NCI-H526 (cell line): ENCODE data around the gene SMIM11.
"Not testable (repeated sequence)": the region's sequence is repeated elsewhere in the genome, so short reads cannot be mapped to it uniquely, and the experiment has no call there.

Experiments used
- DNase-seq, 2 experiments: peaks; one replicate each; lab custom pipeline; 2025; lab: John Stamatoyannopoulos, UW

The SMIM11 gene

DNA sequence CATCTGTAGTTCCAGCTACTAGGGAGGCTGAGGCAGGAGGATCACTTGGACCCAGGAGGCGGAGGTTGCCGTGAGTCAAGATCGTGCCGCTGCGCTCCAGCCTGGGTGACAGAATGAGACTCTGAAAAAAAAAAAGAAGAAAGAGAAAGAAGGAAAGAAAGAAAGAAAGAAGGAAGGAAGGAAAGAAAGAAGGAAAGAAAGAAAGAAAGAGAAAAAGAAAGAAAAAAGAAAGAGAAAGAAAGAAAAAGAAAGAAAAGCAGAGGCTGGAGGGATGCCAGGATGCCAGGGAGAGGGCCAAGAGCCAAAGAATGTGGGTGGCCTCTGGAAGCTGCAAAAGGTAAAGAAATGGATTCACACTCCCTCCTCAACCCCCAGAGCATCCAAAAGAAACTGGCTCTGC lies 19.7 kb upstream of the SMIM11 start:
- no peak for DNase-seq

DNA sequence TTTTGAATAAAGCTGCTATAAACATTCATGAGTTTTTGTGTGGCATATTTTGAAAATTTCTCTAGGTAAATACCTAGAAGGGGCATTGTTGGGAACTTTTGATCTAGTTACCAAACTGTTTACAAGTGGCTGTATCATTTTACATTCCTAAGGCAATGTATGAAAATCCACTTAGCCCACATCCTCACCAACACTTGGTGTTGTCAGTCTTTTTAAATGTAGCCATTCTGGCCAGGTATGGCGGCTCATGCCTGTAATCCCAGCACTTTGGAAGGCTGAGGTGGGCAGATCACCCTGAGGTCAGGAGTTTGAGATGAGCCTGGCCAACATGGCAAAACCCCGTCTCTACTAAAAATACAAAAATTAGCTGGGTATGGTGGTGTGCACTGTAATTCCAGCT lies 17.4 kb upstream of the SMIM11 start:
- no peak for DNase-seq

DNA sequence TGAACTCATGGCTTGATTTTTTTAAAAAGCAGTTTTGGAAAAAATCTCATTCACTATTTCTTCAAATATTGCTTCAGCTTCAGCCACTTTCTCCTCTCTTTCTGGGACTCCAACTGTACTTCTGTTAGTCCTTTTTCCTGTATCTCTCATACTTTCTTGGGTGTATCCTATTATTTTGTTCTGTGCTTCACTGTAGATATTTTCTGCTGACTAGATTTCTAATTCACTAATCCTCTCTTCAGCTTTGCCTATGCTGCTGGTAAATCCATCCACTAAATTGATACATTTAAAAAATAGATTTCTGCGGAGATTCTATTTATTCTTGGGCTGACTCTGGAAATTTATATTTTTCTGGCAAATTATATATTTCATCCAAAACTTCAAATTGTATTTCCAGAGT lies 16.4 kb upstream of the SMIM11 start:
- no peak for DNase-seq

DNA sequence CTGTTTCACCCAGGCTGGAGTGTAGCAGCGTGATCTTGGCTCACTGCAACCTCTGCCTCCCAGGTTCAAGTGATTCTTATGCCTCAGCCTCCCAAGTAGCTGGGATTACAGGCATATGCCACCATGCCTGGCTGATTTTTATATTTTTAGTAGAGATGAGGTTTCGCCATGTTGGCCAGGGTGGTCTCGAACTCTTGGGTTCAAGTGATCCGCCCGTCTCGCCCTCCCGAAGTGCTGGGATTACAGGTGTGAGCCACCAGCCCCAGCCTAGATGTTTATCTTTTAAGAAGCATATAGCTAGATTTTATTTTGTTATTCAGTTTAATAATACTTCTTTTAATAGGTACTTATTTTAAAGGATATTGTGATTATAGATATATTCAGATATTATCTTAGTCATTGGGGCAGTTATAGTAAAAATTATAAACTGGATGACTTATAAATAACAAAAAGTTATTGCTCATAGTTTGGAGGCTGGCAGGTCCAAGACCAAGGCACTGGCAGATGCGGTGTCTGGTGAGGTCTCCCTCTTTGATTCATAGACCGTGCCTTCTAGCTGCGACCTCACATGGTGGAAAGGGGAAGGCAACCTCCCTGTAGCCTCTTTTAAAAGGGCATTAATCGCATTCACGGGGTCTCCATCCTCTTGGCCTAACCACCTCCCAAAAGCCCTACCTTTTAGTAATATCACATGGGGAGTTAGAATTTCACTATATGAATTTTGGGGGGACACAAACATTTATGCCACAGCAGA lies 14.6 kb upstream of the SMIM11 start:
- no peak for DNase-seq

DNA sequence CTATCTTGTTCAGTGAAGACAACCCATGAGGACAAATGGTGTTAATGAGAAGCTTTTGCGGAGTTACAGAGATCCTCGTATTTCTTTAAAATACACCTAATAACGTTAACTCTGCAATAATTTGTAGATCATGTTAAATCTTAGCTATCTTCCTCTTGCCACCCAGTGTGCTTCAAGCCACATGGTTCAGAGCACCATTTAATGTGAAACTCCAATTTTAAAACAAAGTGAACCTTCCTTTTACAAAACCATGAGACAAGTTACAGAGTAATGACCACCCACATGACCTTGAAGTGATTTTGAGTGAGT lies 13.2 kb upstream of the SMIM11 start:
- no peak for DNase-seq

DNA sequence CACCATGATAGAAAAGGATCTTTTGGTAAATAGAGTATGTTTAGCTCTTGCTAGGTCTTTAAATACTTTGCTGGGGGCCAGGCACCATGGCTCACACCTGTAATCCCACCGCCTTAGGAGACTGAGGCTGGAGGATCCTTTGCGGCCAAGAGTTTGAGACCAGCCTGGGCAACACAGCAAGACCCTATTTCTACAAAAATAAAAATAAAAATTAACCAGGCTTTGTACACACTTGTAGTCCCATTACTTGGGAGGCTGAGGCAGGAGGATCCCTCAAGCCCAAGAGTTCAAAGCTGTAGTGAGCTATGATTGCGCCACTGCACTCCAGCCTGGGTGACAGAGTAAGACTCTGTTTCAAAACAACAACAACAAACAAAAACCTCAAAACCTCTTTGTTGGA lies 12.6 kb upstream of the SMIM11 start:
- DNase-seq = no peak

DNA sequence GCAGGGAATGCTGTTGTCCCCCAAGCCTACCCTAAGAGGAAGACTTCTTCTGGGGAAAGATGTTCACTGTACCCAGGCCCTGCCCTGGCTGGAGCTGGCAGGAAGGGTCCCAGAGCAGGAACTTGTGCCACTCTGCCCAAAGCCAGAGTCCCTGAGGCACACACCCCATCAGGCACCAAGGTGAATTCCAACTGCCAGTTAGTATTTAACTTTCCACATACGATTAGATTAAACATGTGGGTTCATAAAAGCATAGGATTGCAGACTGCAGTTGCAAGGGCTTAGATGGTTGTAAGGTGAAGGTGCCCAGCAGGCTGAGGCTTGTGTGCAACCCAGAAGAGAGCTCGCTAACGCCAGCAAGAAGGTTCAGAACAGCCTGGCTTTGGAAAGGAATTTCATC lies 11.6 kb upstream of the SMIM11 start, which contains the start of gene KCNE2:
Gene KCNE2 (plus strand): TSS at position 274 of the 400 bp plus-strand sequence. CDS start 6,473 bp downstream, outside the sequence.
- no peak for DNase-seq

DNA sequence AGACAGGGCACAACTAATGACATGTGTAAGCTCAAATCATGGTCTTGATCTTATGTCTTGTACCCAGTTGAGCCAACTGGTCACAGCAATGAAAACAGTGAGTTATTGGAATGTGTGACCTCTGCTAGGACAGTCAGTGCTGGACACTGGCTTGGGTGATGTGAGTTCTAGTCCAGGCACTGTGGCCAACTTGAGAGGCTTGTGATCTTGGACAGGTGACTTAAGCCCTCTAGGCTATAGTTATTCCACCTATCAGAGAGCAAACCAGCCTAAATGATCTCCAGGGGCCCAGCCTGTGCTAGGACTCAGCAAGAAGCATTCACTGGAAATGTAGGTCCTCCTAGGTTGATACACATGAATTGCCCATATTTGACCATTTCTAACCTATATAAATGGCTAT lies 10.4 kb upstream of the SMIM11 start:
- DNase-seq = no peak

DNA sequence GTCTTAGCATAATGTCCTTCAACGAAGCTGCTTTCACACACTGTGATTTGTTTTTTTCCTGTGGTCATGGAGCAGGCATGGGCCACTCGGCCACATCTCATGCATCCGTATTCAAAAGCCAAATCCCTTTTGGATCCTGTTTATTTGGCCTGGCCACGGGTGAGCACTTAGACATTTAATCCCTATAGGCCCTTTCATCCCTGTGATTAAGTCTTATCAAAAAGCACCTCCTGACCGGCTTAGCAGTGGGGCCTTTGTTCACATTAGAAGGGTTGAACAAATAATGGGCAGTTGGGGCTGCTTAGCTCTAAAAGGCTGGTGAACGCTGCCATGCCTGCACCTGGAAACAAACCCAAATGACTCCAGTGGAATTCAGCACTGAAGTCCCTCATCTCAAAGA lies 9.5 kb upstream of the SMIM11 start:
- no peak for DNase-seq

DNA sequence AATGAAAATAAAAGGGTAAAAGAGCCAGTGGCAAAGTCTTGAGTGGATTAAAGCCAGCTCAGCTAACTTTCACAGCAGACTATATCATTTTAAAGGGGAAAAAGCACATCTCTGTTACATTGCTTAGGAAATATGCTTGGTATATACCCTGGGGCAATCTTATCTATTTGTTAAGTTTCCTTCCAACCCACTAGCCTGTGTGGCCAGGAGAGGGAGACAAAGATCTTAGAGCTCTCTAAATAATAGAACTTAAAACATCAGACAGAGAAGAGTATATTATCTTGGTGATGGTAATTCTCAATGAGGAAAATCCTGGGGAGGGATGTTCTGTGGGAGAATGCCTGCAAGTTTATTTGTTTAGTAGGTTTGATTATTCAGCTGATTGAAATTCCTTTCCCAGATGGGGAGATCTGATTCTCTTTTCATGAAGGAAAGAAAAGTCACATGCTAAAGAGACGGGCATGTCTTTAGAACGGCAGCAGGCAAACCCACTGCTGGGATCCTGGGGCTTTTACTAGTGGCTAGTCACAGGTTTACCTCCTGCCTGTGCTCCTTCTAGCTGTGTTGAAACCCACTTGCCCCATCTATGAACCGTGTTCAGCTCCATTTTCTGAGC lies 7.9 kb upstream of the SMIM11 start:
- DNase-seq = peak; percentile 58 to 73

DNA sequence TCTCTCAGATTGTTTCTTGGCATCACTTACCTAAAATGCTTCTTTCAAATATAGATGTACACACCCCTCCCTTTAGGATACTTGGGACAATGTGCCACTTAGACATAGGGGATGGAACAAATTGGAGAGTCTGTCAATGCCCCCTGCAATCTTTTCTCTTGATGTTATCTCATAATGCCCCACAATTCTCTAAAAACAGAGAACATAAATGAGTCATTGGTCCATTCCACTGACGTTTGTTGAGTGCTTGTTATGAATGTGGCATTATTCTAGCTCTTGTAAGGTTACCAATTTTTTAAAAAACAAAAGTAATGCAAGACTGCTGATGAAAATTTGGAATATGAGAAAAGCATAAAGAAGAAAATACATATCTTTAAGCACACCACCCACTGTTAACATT lies 5.6 kb upstream of the SMIM11 start:
- no peak for DNase-seq

DNA sequence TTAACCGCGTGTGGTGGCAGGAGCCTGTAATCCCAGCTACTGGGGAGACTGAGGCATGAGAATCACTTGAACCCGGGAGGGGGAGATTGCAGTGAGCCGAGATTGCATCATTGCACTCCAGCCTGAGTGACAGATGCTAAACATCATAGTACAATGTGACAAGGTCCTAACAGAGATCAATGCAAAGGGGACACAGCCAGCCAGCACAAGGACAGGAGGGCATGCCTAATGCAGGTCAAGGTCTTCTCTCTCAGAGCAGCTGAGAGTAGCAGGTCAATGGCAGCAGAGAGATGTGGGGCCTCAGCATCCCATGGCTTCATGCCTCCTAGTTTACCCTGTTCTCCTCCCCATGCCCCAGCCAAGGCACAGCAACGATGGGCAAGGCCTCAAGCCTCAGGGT lies 3.0 kb upstream of the SMIM11 start:
- no peak for DNase-seq

DNA sequence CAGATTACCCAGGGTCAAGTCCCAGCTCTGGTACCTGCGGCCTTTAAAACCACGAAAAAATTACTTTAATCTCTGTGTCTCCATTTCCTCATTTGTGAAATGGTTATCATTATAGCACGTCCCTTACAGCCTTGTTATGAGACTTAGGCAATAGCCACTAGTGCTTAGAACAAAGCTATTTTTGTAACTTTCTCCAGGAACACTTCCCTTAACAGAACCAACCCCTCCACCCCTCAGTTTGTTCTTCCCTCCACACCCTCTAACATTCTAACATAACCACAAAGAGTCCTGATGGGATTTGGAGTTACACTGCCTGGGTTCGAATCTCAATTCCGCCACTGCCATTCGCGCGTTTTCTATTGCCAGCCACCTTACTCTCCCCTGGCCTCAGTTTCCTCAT lies 845 bp upstream of the SMIM11 start:
- not testable (repeated sequence) for DNase-seq

DNA sequence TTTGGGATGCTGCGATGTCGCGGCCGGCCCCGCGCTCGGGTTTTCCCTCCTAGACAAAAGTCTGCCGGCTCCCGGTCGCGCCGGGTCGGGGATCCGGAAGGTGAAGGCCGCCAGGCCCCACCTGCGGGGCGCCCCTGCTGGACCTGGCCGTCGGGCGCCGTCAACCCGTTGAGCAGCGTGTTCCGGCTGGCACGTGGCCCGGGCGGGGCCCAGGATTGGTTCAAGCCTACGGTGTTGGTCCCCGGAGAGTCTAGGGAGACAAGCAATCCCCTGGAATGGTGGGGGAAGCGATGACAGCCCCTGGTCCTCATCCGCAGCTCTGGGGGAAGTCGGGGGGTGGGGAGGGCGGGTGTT lies 289 bp downstream of the SMIM11 start:
- DNase-seq = not testable (repeated sequence)

DNA sequence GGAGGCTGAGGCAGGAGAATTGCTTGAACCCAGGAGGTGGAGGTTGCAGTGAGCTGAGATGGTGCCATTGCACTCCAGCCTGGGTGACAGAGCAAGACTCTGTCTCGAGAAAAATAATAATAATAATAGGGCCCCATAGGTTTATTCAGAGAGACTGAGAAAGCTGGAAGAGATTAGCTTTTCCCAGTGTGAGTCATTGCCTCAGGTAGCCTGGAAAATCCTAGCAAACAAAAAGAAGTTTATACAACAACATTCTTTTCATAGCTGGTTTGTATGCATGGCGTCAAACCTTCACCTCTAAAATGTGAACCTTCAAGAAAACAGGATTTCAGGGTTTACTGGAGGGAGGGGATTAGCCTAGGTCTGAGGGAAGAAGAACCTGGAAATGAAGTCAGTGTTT lies 7.8 kb downstream of the SMIM11 start:
- not testable (repeated sequence) for DNase-seq

DNA sequence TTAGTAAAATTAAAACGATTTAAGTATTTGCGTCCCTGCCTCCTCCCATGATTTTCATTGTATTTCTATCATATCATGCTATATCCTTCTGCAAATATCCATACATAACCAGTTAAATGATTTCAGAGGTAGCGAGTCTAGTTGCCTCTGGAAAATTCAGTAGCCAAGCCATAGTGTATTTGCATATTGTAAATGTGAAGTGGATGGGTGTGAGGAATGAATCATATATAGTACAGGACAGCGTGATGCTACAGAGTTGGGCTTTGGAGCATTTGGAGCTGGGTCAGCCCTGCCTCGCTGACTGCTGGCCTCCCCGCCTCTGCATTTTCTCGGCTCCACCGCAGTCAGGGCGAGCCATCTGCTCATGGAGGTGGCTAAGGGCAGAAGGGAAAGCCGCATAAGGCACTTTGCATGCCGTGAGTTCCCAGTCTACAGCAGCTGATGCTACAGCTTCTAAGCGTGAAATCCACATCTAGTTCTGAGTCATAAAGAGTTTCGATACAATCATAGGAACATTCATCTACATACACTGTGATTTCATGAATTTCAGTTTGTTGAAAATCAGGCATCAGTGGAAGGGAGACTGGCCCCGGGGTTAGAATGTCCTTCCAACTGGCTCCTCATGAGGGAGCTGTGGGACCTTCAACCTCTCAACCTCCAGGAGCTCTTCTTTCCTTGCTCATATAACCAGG lies 8.6 kb downstream of the SMIM11 start:
- DNase-seq = not testable (repeated sequence)

DNA sequence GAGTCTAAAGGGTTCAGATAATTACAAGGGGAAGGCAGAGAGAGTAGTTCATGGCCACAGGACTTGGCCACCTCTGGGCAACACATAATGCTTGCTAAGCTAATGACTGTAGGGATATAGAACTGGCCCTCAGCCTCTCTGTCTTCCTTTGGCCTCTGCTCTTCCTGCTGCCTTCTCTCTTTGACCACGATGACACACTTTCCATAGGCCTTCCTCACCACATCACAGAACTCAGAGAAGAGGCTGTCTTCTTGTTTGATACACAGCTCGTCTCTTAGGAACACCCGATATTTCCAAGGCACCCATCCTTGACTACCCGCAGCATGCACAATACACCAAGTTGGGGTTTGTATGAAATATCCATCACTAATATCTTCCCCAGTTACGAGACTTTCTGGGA lies 25.2 kb downstream of the SMIM11 start:
- not testable (repeated sequence) for DNase-seq

DNA sequence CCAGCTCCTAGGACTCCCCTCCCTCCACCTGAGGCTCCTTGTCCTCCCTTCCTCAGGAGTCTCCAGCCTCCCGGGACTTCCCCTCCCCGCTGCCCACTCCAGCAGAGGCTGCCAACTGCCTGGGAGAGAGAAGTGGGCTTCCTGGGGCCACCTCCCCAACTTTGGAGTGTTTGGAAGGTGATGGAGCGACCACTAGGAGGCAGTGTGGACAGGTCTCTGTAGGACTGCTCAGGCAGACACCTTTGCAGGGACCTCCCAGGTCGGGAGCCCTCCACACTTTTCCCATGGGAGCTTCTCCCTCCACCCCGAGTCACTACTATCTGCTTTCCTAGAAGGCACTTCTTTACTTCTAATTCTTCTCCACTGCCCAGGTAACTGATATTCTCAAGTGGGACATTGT lies 29.4 kb downstream of the SMIM11 start:
- DNase-seq = not testable (repeated sequence)

DNA sequence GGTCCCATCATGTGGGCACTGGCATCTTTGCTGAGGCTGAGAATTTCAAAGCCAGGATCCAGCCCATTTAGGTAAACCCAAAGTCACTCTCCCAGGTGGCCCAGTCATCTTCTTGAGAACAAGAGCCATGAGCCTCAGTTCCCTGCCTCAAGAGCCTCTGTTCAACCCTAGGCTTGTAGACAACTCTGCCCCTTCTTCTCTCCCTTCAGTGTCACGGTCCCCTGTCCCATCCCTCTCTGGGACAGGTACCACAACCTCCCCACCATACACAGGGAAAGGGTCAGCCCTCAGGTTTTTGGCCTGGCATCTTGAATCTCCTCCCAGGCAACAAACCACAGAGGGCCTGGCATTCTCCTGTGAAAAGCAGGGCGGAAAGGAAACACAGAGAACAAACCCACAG lies 30.4 kb downstream of the SMIM11 start:
- not testable (repeated sequence) for DNase-seq

DNA sequence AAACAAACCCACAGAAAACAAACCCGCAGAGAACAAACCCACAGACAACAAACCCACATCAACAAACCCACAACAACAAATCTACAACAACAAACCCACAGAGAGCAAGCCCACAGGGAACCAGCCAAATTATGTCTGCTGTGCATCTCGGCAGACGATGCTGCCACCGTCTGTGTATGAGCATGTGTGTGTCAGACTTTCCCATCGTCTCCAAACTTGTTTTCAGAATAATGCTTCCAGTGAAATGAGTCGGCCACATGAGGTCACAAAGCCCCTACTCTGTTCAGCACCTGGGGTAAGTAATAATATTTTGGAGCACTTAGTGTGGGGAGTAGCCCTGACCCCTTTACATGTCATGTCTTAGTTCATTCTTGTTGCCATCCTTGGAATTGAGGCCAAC lies 30.8 kb downstream of the SMIM11 start:
- not testable (repeated sequence) for DNase-seq

DNA sequence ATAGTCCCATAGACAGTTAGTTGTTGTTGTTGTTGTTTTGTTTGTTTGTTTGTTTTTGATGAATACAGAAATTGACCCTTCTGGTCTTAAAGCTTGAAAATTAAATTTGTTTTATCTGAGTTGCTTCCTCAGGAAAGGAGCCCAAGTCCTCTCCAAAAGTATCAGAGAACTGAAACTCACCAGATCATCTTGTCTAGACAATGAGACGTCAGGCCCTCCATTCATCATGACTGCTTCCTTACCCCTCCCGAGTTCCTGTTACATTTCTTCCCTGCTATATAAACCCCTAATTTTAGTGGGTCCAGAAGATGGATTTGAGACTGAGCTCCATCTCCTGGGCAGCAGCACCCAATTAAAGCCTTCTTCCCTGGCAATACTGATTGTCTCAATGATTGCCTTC lies 31.4 kb downstream of the SMIM11 start:
- DNase-seq = not testable (repeated sequence)

DNA sequence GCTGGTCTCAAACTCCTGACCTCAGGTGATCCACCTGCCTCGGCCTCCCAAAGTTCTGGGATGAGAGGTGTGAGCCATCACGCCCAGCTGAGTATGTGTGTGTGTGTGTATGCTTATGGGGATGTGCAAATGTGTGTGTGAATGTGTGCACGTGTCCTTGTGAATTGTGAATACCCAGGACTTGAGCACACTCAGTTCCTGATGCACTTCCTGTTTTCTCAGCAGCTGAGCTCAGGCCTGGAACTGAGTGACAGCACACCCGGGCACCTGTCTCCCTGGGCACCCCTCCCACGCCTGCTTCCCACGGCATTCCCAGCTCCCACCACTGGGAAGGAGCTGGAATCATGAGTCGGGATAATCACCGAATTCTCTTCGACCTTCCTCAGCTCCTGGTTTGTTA lies 32.0 kb downstream of the SMIM11 start:
- DNase-seq = not testable (repeated sequence)

DNA sequence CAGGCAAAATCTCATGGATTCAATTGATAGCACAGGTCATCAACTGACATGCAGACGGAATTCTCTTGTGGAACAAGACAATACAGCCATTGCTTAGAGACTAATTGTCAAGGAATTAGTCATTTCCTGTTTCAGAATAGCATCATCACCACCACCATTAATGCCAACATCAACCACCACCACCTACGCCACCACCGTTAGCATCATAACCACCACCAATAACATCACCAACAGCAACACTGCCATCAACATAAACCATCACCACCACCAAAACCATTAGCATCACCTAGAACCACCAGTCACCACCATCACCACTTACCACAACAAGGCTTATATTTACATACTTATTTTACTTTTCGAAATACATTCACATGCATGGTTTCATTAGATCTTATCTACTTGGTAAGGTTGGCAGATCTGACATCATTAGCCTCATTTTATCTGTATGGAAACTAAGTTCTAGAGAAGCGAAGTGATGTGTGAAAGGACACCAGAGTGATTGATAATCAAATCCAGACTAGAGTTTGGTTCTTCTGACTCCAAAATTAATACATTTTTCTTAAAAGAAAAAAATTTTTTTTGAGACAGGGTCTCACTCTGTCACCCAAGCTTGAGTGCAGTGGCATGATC lies 42.3 kb downstream of the SMIM11 start:
- DNase-seq = not testable (repeated sequence)
